Tibial nerve (tissue), 4 donors: Measurements from ENCODE around the gene NSG2.

Source experiments
- CTCF ChIP-seq, 5 experiments: fragments of 200-600 bp in 3 of 5; fragments of 450-650 bp in 2 of 5; sonication (generic) in 3 of 5; IDR thresholded peaks; one replicate each; pipeline ENCODE4 v1.5.1; 2016 to 2019; ENCODE audit warnings: antibody characterized with exemption in 5 of 5, mild to moderate bottlenecking in 3 of 5, moderate library complexity in 2 of 5
- EP300 ChIP-seq, 2 donors: sonication (generic); formaldehyde crosslinking; IDR thresholded peaks; one replicate each; pipeline ENCODE4 v1.6.1; 2017; ENCODE audit warnings: antibody characterized with exemption in 2 of 2, mild to moderate bottlenecking in 1 of 2
- POLR2A ChIP-seq, 2 donors: fragments of 450-650 bp; IDR thresholded peaks; one replicate each; pipeline ENCODE4 v1.6.1; 2017; ENCODE audit warnings: antibody characterized with exemption in 2 of 2, mild to moderate bottlenecking in 2 of 2, moderate library complexity in 2 of 2

DNA sequence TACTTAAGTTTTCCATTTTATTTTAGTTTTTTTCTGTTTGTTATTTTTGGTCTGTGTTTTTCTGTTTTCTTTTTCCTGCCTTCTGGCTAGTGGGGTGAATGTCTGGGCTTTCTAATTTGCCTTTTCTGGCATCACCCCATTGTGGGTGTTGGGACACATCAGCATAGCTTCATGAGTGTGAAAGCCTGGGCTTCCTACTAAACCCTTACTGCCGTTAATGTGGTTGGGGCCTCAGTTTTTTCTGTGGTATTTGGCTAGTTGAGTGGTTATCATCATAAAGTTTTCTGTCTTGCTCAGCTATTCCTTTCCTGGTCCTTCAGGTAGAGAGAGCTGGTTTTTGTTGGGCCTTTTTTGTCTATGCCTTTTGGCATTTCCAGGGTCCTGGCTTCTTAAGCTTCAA lies 35.1 kb upstream of the NSG2 start:
- TF ChIP-seq POLR2A (IDR thresholded peaks at IDR 0.05), result no peak
- no peak for TF ChIP-seq CTCF (IDR thresholded peaks at IDR 0.05)
- TF ChIP-seq EP300 (IDR thresholded peaks at IDR 0.05), result no peak
